COLO829 (cell line): ENCODE data around the gene DAB2.

Experiments
- DNase-seq: peaks from one replicate; pipeline ENCODE4 v3.0.0; 2012; ENCODE audit warnings: low spot score

The DAB2 gene

GRCh38 chr5:39381376-39381775, 43.4 kb downstream of the DAB2 start:
- no peak for DNase-seq

- DNase-seq, result no peak
Measured at GRCh38 chr5:39379693-39380092, 45.1 kb downstream of the DAB2 start.

GRCh38 chr5:39377613-39378012, 47.2 kb downstream of the DAB2 start:
- DNase-seq, result no peak

- DNase-seq, result peak; percentile 46
Measured at GRCh38 chr5:39376293-39376714, 48.5 kb downstream of the DAB2 start.

GRCh38 chr5:39373791-39374190, 51.0 kb downstream of the DAB2 start:
- no peak for DNase-seq

- DNase-seq, result no peak
Measured at GRCh38 chr5:39371367-39371635, 53.5 kb downstream of the DAB2 start.

GRCh38 chr5:39370555-39371366, 54.0 kb downstream of the DAB2 start:
- DNase-seq, result no peak

GRCh38 chr5:39369123-39369815, 55.5 kb downstream of the DAB2 start:
- no peak for DNase-seq

GRCh38 chr5:39368116-39368515, 56.7 kb downstream of the DAB2 start:
- DNase-seq, result no peak

GRCh38 chr5:39367711-39368110, 57.1 kb downstream of the DAB2 start:
- DNase-seq, result no peak

- DNase-seq, result no peak
Measured at GRCh38 chr5:39364367-39364766, 60.4 kb downstream of the DAB2 start, which contains the start of gene C9. TSS of gene C9 (minus strand) at chr5:39364495. CDS start at chr5:39364464, 31 bp downstream.

GRCh38 chr5:39363217-39363616, 61.6 kb downstream of the DAB2 start:
- no peak for DNase-seq

- DNase-seq, result no peak
Measured at GRCh38 chr5:39362646-39363045, 62.1 kb downstream of the DAB2 start.

GRCh38 chr5:39361306-39361705, 63.5 kb downstream of the DAB2 start:
- DNase-seq, result no peak

- peak; percentile 16 for DNase-seq
Measured at GRCh38 chr5:39360471-39361111, 64.2 kb downstream of the DAB2 start.

GRCh38 chr5:39356263-39356662, 68.5 kb downstream of the DAB2 start:
- no peak for DNase-seq

GRCh38 chr5:39355324-39355723, 69.5 kb downstream of the DAB2 start:
- DNase-seq, result peak; percentile 63

- DNase-seq, result no peak
Measured at GRCh38 chr5:39353717-39354399, 70.9 kb downstream of the DAB2 start.

- no peak for DNase-seq
Measured at GRCh38 chr5:39352951-39353350, 71.8 kb downstream of the DAB2 start.

- DNase-seq, result no peak
Measured at GRCh38 chr5:39352170-39352569, 72.6 kb downstream of the DAB2 start.

GRCh38 chr5:39349484-39349883, 75.3 kb downstream of the DAB2 start:
- DNase-seq, result no peak

- no peak for DNase-seq
Measured at GRCh38 chr5:39342460-39342859, 82.3 kb downstream of the DAB2 start.

- DNase-seq, result peak; percentile 46
Measured at GRCh38 chr5:39341896-39342295, 82.9 kb downstream of the DAB2 start.
